ENCODE results near the gene KREMEN2. TPM values are rescaled to one million over a fixed set of nuclear protein-coding genes. Genes with fewer than 3 reads are reported as not detected.

The KREMEN2 gene
- total RNA-seq, 2 experiments from 2014 or later, result not detected

DNA sequence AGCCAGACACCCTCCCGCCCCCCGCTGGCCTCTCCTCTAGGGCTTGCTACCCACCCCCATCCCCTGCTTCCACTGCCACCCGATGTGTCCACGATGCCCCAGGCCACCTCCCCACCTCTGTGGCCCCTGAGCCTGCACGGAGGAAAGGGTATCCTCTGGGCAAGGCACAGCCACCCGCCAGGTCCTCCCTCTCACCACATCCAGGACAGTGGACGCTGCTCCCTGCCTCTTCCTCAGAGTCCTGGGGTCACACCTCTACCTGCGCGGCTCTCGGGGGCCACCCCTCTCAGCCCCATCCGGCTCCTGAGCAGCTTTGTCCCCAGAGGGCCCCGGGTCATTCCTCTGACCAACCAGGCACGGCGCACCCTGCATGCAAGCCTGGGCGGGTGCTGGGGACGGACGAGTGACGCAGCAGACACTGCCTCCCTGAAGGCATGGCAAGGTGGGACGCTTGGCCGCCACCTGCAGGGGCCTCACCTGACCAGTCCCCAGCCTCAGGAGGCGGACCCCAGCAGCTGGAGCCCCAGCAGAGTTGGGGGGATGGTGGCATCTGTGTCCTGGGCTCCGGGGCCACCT lies 27.6 kb upstream of the KREMEN2 start:
- H3K36me3 ChIP-seq (ENCODE audit: insufficient read depth, low read length), result peaks cover 68% of the 10 kb centered on the region
- Mint-ChIP-seq H3K27ac (no peak overlapping the region), H3K4me3 (no peak overlapping the region), H3K27me3 (no peaks in the 10 kb centered on the region), H3K4me1 (ENCODE audit: low read depth) (no peaks in the 10 kb centered on the region), H3K9me3 (no peaks in the 10 kb centered on the region), H3K36me3 (ENCODE audit: low read depth) (peaks cover 54% of the 10 kb centered on the region)
- TF ChIP-seq, protein P1, sequence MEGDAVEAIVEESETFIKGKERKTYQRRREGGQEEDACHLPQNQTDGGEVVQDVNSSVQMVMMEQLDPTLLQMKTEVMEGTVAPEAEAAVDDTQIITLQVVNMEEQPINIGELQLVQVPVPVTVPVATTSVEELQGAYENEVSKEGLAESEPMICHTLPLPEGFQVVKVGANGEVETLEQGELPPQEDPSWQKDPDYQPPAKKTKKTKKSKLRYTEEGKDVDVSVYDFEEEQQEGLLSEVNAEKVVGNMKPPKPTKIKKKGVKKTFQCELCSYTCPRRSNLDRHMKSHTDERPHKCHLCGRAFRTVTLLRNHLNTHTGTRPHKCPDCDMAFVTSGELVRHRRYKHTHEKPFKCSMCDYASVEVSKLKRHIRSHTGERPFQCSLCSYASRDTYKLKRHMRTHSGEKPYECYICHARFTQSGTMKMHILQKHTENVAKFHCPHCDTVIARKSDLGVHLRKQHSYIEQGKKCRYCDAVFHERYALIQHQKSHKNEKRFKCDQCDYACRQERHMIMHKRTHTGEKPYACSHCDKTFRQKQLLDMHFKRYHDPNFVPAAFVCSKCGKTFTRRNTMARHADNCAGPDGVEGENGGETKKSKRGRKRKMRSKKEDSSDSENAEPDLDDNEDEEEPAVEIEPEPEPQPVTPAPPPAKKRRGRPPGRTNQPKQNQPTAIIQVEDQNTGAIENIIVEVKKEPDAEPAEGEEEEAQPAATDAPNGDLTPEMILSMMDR (IDR thresholded peaks at IDR 0.05), result no peak
- ATAC-seq (ENCODE audit: poor library complexity) (no peak), DNase-seq (no peak)
- H3K4me3 ChIP-seq (ENCODE audit: low read length), result no peak overlapping the region
- intact Hi-C loops (cut with DNase I, micrococcal nuclease), result no loop called here
- no peaks in the 10 kb centered on the region for H3K27me3 ChIP-seq (ENCODE audit: control insufficient read depth in 1 of 2, insufficient read depth in 2 of 2, low read length in 2 of 2)
- H3K4me1 ChIP-seq (ENCODE audit: insufficient read depth, low read length), result no peaks in the 10 kb centered on the region
- no peak overlapping the region for H3K27ac ChIP-seq (ENCODE audit: low read depth in 1 of 2, low read length in 2 of 2)
- CTCF ChIA-PET, result no interaction called here
- POLR2A ChIA-PET, result no interaction called here
- no peaks in the 10 kb centered on the region for H3K9me3 ChIP-seq (ENCODE audit: control insufficient read depth in 1 of 2, insufficient read depth in 1 of 2, low read length in 2 of 2)

DNA sequence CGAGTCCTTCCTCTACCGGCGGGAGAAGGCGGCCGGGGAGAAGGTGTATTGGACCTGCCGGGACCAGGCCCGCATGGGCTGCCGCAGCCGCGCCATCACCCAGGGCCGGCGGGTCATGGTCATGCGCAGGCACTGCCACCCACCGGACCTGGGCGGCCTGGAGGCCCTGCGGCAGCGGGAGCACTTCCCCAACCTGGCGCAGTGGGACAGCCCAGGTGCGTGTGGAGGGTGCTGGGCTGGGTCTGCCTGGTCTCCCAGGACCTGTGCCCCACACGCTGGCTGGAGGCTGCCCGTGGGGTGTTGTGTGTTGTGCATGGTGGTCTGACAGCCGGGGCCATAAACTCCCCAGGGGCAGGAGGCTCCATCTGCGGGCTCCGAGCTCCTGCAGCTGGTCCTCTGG lies 26.9 kb upstream of the KREMEN2 start:
- Mint-ChIP-seq H3K4me1 (ENCODE audit: low read depth) (no peaks in the 10 kb centered on the region), H3K27ac (no peak overlapping the region), H3K9me3 (no peaks in the 10 kb centered on the region), H3K36me3 (ENCODE audit: low read depth) (peaks cover 60% of the 10 kb centered on the region), H3K4me3 (no peak overlapping the region), H3K27me3 (no peaks in the 10 kb centered on the region)
- Histone ChIP-seq H3K4me3 (ENCODE audit: low read length) (no peak overlapping the region), H3K4me1 (ENCODE audit: insufficient read depth, low read length) (no peaks in the 10 kb centered on the region), H3K9me3 (ENCODE audit: control insufficient read depth in 1 of 2, insufficient read depth in 1 of 2, low read length in 2 of 2) (no peaks in the 10 kb centered on the region), H3K36me3 (ENCODE audit: insufficient read depth, low read length) (peaks cover 67% of the 10 kb centered on the region), H3K27me3 (ENCODE audit: control insufficient read depth in 1 of 2, insufficient read depth in 2 of 2, low read length in 2 of 2) (no peaks in the 10 kb centered on the region), H3K27ac (ENCODE audit: low read depth in 1 of 2, low read length in 2 of 2) (no peak overlapping the region)
- POLR2A ChIA-PET, result no interaction called here
- TF ChIP-seq, protein P1 (IDR thresholded peaks at IDR 0.05), result no peak
- no peak for ATAC-seq (ENCODE audit: poor library complexity)
- CTCF ChIA-PET, result no interaction called here
- intact Hi-C loops (cut with DNase I, micrococcal nuclease), result no loop called here
- DNase-seq, result no peak

DNA sequence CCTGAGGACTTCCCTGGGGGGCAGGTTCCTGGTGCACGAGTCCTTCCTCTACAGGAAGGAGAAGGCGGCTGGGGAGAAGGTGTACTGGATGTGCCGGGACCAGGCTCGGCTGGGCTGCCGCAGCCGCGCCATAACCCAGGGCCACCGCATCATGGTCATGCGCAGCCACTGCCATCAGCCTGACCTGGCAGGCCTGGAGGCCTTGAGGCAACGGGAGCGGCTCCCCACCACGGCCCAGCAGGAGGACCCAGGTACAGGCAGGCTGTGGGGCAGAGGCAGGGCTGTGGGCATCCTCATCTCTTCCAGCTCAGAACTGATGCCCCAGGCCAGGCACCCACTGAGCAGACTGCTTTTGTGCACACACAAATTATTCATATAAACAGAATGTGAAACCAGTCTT lies 25.9 kb upstream of the KREMEN2 start:
- Mint-ChIP-seq H3K27ac (no peak overlapping the region), H3K4me1 (ENCODE audit: low read depth) (no peaks in the 10 kb centered on the region), H3K9me3 (no peaks in the 10 kb centered on the region), H3K36me3 (ENCODE audit: low read depth) (peaks cover 64% of the 10 kb centered on the region), H3K27me3 (no peaks in the 10 kb centered on the region), H3K4me3 (no peak overlapping the region)
- TF ChIP-seq, protein P1 (IDR thresholded peaks at IDR 0.05), result no peak
- ChIA-PET CTCF (no interaction called here), POLR2A (no interaction called here)
- Histone ChIP-seq H3K27me3 (ENCODE audit: control insufficient read depth in 1 of 2, insufficient read depth in 2 of 2, low read length in 2 of 2) (no peaks in the 10 kb centered on the region), H3K4me3 (ENCODE audit: low read length) (no peak overlapping the region), H3K9me3 (ENCODE audit: control insufficient read depth in 1 of 2, insufficient read depth in 1 of 2, low read length in 2 of 2) (no peaks in the 10 kb centered on the region), H3K27ac (ENCODE audit: low read depth in 1 of 2, low read length in 2 of 2) (no peak overlapping the region), H3K36me3 (ENCODE audit: insufficient read depth, low read length) (peaks cover 62% of the 10 kb centered on the region), H3K4me1 (ENCODE audit: insufficient read depth, low read length) (no peaks in the 10 kb centered on the region)
- DNase-seq, result no peak
- intact Hi-C loops (cut with DNase I, micrococcal nuclease), result no loop called here
- ATAC-seq (ENCODE audit: poor library complexity), result no peak
